Measurements from ENCODE around the gene EBLN1. TPM values are rescaled to one million over a fixed set of nuclear protein-coding genes. Genes with fewer than 3 reads are reported as not detected.

The EBLN1 gene
- not detected for polyA plus RNA-seq (ENCODE audit: insufficient read length in 3 of 3)

DNA sequence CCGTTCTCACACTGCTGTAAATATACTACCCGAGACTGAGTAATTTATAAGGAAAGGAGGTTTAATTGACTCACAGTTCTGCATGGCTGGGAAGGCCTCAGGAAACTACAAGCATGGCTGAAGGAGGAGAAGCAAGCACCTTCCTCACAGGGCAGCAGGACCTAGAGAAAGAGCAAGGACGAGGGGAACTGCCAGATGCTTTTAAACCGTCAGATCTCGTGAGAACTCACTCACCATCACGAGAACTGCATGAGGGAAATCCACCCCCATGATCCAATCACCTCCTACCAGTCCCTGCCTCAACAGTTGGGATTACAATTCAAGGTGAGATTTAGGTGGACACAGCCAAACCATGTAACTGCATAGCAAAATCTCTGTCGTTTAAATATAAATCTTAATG, at the start of gene EBLN1:
EBLN1 (minus strand) TSS at position 174 of the 400 bp plus-strand sequence. CDS start 8,032 bp downstream, outside the sequence.
- no peak for DNase-seq (ENCODE audit: low read depth in 3 of 3, low spot score in 2 of 3)

DNA sequence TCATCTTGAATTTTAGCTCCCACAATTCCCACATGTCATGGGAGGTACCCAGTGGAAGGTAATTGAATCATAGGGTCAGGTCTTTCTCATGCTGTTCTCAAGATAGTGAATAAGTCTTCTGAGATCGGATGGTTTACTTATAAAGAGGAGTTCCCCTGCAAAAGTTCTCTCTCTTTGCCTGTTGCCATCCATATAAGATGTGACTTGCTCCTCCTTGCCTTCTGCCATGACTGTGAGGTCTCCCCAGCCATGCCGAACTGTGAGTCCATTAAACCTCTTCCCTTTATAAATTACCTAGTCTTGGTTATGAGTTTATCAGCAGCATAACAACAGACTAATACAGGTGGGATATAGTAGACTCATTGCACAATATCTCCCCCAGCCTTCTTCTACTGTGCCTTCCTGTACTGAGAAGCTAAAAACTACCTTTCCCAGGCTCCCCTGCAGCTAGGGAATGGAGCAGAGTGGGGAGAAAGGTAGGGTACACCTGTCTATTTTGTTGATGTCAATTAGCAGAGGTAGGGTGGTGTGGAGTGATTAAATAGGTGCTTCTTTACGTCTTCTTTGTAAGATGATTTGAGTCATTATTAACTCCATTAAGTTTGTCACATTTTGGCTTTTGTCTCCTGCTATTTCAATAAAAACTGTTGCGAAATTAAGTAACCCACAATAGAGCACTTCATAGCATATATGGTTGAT, 48.2 kb upstream of the EBLN1 start:
- no peak for DNase-seq (ENCODE audit: low read depth in 3 of 3, low spot score in 2 of 3)

DNA sequence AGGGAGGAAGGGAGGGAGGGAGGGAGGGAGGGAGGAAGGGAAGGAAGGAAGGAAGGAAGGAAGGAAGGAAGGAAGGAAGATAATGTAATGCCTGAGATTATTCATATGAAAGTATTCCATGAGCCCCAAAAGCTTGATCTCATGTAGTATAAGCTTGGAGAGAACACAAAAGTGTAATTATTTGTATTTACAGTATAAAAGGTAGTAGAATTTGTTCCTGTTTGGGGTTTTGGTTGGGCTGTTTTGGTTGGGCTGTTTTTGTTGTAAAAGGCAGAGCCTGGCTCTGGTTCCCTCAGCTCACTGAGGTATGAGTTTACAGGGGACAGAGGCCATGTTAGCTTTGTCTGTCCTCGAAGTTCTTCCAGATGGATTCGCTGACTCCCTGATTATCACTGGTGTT, 45.3 kb upstream of the EBLN1 start:
- DNase-seq (ENCODE audit: low read depth in 3 of 3, low spot score in 2 of 3) = no peak

DNA sequence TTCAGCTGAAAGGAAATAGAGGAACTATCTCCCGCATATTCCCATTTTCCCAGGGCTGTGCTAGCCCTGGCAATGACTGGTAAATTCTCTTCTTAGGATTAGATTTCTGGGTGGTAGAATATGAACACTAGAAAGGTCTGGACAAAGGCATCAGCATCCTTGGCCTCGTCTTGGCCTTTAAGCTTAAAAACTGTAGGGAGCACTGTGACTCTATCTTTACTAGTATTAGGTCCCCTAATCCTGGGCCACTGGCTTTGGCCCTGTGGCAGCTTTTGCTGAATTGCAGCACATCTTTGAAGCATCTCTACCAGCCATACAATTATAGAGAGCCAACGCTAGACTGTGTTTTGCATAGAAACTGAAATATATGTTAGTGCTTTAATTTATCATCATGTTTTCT, 41.5 kb upstream of the EBLN1 start:
- no peak for DNase-seq (ENCODE audit: low read depth in 3 of 3, low spot score in 2 of 3)

DNA sequence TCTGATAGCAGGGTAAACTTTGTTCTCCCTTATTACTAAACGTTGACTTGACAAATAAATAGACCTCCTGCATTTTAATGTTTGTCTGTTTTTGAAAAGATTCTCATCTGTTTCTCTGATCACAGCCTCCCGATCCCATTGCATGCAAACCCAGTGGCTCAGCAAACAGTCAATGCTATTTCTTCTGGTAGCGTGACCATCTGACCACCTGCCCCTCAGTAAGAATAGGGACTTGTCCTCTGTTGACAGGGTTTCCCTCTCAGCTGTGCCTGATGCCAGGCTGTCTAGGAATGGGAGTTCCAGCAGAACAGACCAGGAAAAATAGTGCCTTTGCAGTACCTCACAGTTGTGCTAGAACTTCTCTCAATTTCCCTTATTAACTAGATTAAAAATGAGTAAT, 40.7 kb upstream of the EBLN1 start:
- no peak for DNase-seq (ENCODE audit: low read depth in 3 of 3, low spot score in 2 of 3)

DNA sequence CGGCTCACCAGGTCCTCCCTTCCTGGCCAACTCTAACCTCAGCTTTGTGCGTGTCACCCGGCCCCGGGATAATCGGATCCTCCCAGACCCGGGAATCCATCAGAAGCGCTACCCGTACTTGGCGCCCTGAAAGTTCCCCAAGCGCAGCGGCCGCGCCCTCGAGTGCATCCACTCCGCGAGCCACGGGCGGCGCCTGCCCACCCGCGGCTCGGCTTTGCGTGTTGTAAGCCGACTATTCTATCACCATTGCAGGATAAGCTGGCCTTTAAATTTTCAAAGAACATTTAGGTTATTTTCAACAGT, 35.7 kb upstream of the EBLN1 start:
- DNase-seq (ENCODE audit: low read depth in 3 of 3, low spot score in 2 of 3) = peak in 2 of 3 donors; percentile 32 to 39

DNA sequence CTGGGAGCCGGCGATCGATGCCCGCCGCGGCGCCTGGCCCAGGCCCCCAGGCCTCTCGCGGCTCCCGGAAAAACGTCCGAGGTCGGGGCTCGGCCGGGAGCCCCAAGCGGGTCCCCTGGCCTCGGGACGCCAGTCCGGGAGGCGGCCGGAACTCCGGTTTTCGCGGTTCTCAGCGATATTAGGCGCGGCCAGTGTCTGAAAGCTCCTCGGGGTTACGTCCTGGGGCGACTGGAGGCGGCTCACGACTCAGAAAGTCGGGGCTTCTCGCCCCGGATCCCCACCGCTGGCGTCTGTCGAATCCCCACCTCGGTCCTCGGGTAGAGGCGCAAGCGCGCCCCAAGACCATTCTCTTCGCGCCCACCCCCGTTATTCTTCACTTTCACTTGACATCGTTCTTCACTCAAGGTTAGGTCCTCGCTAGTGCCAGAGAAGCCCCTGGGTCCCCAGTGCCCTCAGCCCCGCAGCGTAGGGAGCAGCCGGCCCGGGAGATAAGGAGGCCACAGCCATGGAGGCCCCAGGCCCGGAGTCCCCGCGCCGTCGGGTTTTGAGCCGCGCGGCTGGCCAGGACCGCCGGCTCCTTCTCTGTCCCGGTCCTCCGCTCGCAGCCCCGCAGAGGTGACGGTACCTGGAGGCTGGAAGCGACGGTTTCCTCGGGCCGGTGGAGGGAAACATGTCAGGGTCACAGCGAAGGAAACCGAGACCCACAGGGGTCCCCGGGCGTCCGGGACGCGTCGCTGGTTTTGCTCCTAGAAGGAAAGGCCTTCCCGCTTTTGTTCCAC, 35.2 kb upstream of the EBLN1 start:
- DNase-seq (ENCODE audit: low read depth in 3 of 3, low spot score in 2 of 3) = peak in 2 of 3 donors; percentile 45 to 51

DNA sequence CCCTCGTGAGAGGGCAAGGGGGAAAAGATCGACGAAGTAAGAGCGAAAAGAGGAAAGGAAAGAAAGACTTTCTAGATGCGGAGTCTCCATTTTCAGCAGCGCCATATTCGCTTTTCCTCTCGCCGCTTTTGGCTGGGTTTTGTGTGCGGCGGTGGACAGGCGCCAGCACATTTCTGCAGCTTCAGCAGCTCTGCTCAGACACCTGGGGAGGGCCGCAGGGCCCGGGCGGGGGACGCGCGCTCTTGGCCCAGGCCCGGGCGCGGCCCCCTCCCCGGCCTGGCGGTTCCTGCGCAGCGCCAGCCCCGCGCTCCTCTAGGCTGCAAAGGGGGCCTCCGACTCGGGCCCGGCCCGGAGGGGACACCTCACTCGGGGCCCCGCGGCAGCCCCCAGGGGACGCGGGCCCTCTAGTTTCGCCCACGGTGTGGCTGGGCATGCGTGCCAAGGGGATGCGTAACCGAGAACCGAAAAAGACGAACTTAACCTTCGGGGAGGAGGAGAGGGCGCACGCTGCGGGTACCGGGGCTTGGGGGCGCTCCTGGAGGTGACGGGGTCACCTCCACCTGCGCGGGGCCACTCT, 34.5 kb upstream of the EBLN1 start:
- DNase-seq (ENCODE audit: low read depth in 3 of 3, low spot score in 2 of 3) = peak in 2 of 3 donors; percentile 41 to 53

DNA sequence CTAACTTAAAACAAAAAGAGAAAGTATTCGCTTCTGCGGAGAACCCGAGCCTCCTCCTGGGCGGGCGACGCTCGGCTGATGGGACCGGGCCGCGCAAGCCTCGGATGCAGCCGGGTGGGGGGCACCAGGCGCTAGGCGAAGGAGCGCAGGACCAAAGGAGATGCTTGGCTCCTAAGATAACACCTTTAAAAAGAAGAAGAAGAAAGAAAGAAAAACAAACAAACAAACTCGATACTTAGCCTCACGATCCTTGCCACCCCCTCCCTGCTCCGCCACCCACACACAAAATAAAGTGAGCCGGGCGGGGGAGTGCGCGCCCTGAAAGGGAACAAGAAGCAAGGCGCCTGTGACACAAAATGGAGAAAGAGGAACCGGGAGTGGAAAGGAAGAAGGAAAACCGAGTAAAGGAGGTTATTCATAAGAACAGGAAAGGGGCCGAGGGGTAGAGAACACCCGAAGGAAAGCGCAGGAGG, 34.0 kb upstream of the EBLN1 start:
- DNase-seq (ENCODE audit: low read depth in 3 of 3, low spot score in 2 of 3) = peak; percentile 68 to 77 (median 76)

DNA sequence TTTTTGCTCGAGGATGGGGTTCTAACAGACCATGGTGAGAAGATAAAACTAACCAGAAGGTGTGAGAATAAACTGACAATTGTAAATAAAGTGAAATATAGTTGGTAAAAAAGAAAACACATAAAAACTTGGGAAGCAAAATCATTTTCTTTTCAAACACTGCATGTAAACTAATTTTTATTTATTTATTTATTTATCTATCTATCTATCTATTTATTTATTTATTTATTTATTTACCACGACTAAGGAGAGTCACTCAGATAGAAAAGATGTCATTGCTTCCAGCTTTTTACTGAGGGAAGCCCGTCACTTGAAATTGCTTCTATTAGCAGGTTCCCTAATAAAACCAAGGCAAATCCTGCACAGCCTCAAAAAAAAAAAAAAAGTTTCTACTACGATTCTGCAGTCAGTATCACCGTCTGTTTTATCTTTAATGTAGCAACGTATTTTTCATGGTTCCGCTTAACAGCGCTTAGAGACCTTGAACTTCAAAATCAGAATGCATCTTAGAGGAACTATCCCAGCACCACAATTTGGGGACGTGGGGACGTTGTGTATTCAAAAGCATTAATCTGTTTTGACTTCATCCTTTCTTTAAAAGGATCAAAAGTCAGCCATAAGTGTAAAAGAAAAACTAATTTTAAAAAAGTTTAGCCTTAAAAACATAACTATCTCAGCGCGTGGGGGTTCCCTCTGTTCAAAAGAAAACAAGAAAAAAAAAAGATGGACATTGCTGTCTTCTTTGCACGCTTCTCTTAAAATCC, 33.3 kb upstream of the EBLN1 start:
- peak in 1 of 3 donors; percentile 32 for DNase-seq (ENCODE audit: low read depth in 3 of 3, low spot score in 2 of 3)

DNA sequence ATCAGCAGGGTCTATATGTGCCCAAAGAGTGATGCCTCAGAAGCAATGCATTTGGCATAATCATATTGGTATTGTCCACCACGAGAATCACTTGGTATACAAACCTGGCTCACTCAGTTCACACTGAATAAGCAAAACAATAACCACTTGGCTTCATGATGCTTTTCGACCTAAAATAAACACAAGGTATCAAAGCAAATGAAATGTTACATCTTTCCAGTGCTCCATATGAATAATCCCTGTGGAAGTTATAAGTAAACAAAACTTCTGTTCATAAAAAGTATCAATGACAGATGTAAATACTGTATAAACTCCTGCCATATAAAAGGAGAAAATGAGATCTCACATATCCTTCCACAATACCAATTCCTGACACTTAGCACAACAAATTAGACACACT, 29.8 kb upstream of the EBLN1 start:
- DNase-seq (ENCODE audit: low read depth in 3 of 3, low spot score in 2 of 3) = no peak

DNA sequence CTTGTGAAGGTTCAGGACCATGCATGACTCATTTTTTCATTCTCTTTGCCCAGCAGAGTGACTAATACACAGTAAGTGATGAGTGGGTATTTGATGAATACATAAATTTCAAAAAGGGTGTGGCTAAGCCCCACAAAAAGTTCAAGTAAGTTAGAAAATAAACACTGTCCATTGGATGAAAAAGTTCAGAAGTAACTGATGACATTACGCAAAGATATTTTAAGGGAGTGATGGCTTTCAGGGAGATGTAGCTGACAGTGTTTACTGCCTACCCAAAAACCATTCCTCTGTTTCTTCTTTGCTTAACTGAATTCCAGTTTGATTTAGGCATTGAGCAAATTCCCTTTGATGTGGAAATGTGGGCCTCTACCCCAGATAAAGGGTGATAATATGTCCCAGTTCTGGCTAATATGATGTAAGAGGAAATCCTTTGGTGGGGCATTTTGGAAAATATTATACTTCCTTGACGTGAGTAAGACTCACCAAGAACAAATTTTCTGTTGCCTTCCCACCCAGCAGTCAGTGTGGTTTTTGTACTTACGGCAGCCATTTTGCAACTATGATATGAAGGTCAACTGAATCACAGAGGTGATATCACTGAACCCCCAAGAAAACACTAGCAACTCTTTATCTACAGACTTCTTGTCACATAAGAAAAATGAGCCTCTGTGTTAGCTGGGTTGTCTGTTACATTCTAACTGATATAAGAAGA, 29.0 kb upstream of the EBLN1 start:
- DNase-seq (ENCODE audit: low read depth in 3 of 3, low spot score in 2 of 3) = no peak

DNA sequence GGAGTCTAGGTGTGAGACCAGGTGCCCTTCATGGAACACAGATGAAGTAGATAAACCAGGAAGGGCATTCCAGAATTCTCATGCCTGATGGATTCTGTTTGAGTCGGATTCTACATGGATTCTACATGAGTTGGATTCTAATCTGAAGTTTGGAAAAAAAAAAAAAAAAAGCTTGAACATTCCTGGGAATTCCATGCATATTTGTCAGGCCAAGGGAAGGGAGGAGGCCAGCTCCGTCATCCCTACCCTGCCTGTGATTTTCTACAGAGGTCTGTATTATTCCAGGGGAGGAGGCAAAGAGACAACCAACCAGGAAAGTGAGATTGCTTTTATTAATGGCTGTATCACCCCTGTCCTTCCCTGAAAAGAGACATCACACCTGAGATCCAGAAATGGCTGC, 27.8 kb upstream of the EBLN1 start:
- no peak for DNase-seq (ENCODE audit: low read depth in 3 of 3, low spot score in 2 of 3)

DNA sequence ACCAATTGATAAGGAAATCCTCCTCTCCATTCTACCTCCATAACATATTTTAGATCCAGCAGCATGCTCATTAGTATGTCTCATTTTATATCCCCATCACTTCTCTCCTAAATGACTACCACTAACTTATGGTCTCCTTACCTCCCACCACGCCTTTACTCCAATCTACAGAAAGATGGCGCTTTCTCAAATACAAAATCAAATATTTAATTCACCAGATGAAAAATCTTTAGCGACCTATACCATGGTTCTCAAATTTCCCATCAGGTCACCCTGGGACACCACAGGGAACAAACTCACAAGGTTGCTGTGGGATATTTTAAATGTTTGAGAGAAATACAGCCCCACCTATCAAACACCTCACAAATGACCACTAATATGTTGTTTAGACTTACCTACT, 27.0 kb upstream of the EBLN1 start:
- no peak for DNase-seq (ENCODE audit: low read depth in 3 of 3, low spot score in 2 of 3)

DNA sequence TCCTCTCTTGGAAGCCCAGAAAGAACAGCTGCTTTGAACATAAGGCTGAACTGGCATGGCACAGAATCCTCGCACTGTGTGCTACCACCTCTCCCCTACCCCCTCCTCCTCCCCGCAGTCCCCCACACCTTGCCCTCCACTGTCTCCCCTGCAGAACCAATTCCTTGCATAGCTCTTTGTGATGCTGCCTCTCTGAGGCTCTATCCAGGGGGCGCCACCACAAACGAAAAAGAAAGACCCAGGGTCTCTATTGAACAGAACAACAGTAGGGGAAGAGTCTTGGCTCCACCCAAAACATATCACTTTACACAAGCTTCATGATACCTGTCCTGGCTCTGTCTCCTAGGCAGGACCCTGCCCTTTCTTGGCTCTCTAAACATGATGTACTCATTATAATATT, 26.2 kb upstream of the EBLN1 start:
- no peak for DNase-seq (ENCODE audit: low read depth in 3 of 3, low spot score in 2 of 3)

DNA sequence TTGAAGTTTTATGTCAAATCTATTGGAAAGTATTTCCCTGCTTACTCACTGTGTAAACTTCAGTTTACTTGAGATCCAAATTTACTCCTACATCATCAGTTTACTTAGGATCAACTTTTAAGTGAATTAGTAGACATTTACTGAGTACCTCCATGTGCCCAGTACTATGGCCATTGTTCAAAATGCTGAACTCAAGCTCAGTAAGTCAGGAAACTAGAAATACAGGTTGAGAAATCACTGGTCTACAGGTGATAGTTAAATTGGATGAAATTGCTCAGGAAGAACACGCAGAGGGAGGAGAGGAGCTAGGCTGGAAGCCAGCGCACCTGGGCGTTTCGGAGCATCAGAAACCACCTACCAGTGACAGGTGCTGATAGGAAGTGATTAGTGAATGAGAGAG, 25.5 kb upstream of the EBLN1 start:
- DNase-seq (ENCODE audit: low read depth in 3 of 3, low spot score in 2 of 3) = no peak

DNA sequence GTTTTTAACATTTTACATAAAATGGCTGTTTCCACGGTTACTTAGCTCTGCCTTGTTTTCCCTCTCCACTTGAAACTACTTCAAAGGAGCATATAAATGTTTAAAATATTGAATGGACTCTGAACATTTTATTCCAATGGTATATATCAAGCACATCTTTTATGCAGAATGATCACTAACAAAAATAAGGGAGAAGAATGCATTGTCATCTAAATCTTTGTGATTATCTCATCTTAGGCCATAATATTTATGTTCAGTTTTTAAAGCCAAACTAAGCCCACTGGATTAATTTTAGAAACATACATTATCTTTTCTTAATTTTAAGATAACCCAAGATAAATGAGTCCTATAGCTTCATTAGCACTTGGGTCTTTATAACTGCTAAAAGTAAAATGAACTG, 13.4 kb upstream of the EBLN1 start:
- no peak for DNase-seq (ENCODE audit: low read depth in 3 of 3, low spot score in 2 of 3)

DNA sequence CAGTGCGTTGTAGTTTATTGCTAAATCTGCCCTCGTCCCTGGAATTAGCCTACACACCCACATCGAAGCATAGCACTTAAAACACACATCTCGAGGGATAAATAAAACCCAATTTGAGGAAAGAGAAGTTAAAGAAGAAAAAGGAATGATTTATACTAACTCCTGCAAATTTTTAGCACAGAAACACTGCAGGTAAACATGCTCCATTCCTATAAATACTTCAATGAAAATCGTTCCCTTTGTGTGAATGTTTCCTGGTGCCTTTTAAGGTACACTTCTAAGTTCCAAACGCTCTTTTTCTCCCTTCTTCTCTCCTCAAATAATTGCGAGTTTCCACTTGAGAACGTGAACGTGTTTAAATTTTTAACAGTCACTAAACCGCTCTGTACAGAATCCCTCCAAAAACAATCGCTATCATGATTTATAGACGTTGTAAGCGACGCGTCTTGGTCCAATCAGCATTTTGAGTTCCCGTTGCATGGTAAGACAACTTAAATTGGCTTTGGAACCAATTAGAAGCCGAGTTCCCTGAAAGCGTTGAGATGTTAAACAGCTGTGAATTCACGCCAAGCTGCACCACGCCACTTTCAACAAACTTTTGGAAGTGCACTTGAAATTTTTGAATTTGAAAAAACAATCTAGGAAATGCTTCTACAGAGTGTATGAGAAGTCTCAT, 12.5 kb upstream of the EBLN1 start:
- DNase-seq (ENCODE audit: low read depth in 3 of 3, low spot score in 2 of 3) = peak; percentile 71 to 79 (median 78)

DNA sequence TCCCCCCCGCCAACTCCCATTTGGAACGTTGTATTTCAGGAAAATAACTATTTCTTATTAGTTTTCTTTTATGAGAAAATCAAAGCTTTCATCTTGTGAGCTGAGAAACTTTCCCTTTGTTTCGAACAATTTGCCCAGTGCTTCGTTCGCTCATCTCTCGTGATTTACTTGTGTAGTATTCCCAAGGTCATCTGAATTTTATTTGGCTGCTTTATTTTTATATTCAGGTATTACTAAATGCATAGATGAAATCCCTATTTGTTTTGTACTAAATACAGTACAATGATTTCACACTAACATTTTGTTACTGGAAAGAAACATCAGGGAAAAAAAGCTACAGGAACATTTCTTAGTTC, 12.0 kb upstream of the EBLN1 start:
- DNase-seq (ENCODE audit: low read depth in 3 of 3, low spot score in 2 of 3) = no peak
